HL-60/S4 treated with retinoic acid at 250 ng/mL for 4 days and 3 days (cell line): ENCODE data around the gene B3GALNT2.
"Not testable (repeated sequence)": the region's sequence is repeated elsewhere in the genome, so short reads cannot be mapped to it uniquely, and the experiment has no call there.

Source experiments
- in situ Hi-C: fragments of 300-500 bp; cut with MboI; formaldehyde crosslinking; loops from 2 replicates; pipeline ENCODE4 v1.7.0; 2022; ENCODE audit warnings: low sequenced_read_pairs

The B3GALNT2 gene

GRCh38 chr1:235457856-235458255 lies 46.4 kb downstream of the B3GALNT2 start:
- in situ Hi-C loops = not testable (repeated sequence)

- in situ Hi-C loops = no loop called here
Observed at GRCh38 chr1:235455823-235456222, 48.4 kb downstream of the B3GALNT2 start.

- in situ Hi-C loops = no loop called here
Observed at GRCh38 chr1:235455097-235455496, 49.2 kb downstream of the B3GALNT2 start.

GRCh38 chr1:235454021-235454420 lies 50.2 kb downstream of the B3GALNT2 start:
- in situ Hi-C loops = no loop called here

- in situ Hi-C loops = no loop called here
Observed at GRCh38 chr1:235450886-235451483, 53.3 kb downstream of the B3GALNT2 start.

- in situ Hi-C loops = no loop called here
Observed at GRCh38 chr1:235450433-235450832, 53.8 kb downstream of the B3GALNT2 start.

GRCh38 chr1:235448616-235449015 lies 55.6 kb downstream of the B3GALNT2 start:
- in situ Hi-C loops = no loop called here

GRCh38 chr1:235442788-235443429 lies 61.3 kb downstream of the B3GALNT2 start:
- in situ Hi-C loops = no loop called here

- in situ Hi-C loops = no loop called here
Observed at GRCh38 chr1:235441159-235441685, 63.0 kb downstream of the B3GALNT2 start.

- in situ Hi-C loops = no loop called here
Observed at GRCh38 chr1:235434001-235434400, 70.3 kb downstream of the B3GALNT2 start.

GRCh38 chr1:235430991-235431390 lies 73.3 kb downstream of the B3GALNT2 start:
- in situ Hi-C loops = no loop called here

GRCh38 chr1:235429143-235429542 lies 75.1 kb downstream of the B3GALNT2 start:
- in situ Hi-C loops = no loop called here

GRCh38 chr1:235427447-235427846 lies 76.8 kb downstream of the B3GALNT2 start:
- in situ Hi-C loops = no loop called here

GRCh38 chr1:235426680-235427079 lies 77.6 kb downstream of the B3GALNT2 start:
- in situ Hi-C loops = no loop called here

GRCh38 chr1:235426143-235426542 lies 78.1 kb downstream of the B3GALNT2 start:
- in situ Hi-C loops = no loop called here

- in situ Hi-C loops = no loop called here
Observed at GRCh38 chr1:235425357-235425756, 78.9 kb downstream of the B3GALNT2 start.

- in situ Hi-C loops = loop anchor here (25.0 kb wide), 2 partner anchors 187 to 937 kb away; partner anchors contain the start of gene TARBP1
Observed at GRCh38 chr1:235424092-235424491, 80.2 kb downstream of the B3GALNT2 start.

GRCh38 chr1:235423214-235423652 lies 81.0 kb downstream of the B3GALNT2 start:
- in situ Hi-C loops = loop anchor here (25.0 kb wide), 2 partner anchors 186 to 936 kb away; partner anchors contain the start of gene TARBP1

GRCh38 chr1:235421751-235422150 lies 82.5 kb downstream of the B3GALNT2 start:
- in situ Hi-C loops = loop anchor here (25.0 kb wide), 2 partner anchors 184 to 934 kb away; partner anchors contain the start of gene TARBP1

- in situ Hi-C loops = loop anchor here (25.0 kb wide), 2 partner anchors 180 to 930 kb away; partner anchors contain the start of gene TARBP1
Observed at GRCh38 chr1:235417086-235417697, 87.1 kb downstream of the B3GALNT2 start.

- in situ Hi-C loops = loop anchor here (25.0 kb wide), 2 partner anchors 179 to 929 kb away; partner anchors contain the start of gene TARBP1
Observed at GRCh38 chr1:235416662-235417049, 87.6 kb downstream of the B3GALNT2 start.
